ENCODE results near the gene JPH3.
"Not testable (repeated sequence)": the region's sequence is repeated elsewhere in the genome, so short reads cannot be mapped to it uniquely, and the experiment has no call there.

The JPH3 gene

GRCh38 chr16:87722590-87723225 lies 120.4 kb downstream of the JPH3 start:
- DNase-seq: no peak

DNA sequence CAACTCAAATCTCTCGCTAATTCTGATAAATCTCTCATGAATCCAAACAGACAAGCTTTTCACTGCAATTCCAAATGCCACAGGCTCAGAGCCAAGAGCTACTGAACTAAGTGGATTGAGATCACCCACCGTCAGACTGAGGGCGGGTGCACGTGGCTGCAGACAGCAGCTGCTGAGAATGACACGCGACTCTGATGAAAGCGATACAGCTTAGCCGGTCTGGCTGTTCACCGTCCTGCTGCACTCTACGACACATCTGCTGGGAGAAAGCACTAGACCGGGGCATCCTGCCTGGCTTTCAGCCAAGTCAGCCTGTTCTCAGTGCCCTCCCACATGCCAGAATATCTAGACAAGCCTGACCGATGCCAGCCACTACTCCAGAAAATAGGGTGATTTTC lies 120.9 kb downstream of the JPH3 start:
- DNase-seq: no peak

DNA sequence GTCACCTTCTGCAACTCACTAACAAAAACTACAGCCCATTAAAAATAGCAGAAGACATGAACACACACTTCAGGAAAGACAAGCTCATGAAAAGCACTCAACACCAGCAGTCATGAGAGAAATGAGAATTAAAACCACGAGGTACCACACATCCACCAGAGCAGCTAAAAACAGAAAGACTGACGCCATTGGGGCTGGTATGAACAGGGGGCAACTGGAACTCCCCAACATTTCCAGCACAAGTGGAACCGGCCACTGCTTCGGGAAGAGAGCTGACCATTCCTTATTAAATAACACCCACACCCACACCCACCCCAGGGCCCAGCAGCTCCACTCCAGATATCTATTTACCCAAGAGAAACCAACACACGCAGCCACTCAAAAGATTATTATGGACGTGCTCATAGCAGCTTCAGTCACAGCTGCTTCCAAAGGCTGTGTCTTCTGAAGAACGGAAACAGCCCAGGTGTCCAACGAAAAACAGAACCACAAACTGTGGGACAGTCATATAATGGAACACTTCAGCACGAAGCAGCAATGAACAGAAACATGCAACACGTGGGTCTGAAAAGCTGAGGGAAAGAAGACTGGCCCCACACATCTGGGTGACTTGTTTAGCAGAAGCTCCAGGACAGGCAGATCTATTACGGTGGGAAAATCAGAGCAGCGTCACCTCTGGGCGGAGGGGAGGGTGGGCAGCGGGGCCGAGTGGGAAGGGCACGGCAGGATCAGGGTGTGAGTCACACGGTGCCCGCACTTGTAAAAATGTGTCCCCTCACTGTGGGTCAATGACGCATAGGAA lies 122.4 kb downstream of the JPH3 start:
- peak; percentile 37 for DNase-seq

DNA sequence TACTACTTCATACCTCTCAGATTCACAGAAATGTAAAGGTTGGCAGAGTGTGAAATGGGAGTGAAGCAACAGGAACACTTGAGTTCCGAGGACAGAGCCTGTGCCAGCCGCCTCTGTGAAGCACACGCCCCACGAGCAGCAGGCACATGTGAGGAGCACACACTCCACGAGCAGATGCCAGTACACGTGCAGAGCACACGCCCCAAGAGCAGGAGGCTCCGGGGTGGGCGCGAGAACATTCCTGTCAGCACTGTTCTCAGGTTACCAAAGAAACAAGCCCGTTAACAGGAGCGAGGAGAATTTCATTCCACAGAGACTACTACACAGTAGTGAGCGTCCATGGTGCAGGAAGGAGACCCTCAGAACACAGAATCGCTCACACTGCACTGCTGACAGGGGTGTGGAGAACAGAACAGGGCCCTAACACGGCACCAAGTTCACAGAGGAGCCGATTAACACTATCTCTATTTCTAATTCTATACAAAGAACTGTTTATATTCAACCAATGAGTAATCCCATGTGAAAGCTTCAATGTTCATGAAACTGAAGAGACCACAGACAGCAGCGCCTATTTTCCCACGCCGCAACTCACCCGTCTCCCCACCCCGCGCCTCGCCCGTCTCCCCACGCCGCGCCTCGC lies 123.4 kb downstream of the JPH3 start:
- DNase-seq: no peak

DNA sequence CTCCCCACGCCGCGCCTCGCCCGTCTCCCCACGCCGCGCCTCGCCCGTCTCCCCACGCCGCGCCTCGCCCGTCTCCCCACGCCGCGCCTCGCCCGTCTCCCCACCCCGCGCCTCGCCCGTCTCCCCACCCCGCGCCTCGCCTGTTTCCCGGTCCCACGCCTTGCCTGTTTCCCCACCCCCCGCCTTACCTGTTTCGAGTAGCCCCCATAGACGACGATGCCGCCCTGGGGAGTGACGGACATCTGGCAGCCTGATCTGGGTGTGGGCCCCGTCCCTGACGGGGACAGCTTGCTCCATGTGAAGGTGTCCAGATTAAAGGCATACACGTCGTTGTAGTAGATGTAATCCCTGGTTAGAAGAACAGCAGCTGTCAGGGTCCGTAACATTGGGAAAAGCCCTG lies 124.3 kb downstream of the JPH3 start:
- DNase-seq: not testable (repeated sequence)

DNA sequence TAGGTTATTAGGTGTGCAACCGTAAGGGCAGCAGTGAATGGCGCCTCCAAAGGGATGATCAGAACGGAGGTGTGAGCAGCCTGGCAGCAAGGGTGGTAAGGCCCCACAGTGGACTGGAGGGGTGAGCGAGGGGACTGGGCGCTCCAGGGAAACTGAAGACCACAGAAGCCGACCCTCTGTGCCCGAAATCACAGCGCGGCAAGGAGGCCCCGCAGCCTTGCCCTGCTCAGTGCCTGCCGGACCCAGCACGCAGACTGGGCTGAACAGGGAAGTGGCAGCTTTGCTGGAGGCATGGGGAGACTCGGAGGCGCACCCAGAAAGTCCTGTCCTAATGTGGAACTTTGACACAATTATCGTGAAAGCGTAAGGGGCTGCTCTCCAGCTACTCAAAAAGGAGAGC lies 125.0 kb downstream of the JPH3 start:
- DNase-seq: no peak

DNA sequence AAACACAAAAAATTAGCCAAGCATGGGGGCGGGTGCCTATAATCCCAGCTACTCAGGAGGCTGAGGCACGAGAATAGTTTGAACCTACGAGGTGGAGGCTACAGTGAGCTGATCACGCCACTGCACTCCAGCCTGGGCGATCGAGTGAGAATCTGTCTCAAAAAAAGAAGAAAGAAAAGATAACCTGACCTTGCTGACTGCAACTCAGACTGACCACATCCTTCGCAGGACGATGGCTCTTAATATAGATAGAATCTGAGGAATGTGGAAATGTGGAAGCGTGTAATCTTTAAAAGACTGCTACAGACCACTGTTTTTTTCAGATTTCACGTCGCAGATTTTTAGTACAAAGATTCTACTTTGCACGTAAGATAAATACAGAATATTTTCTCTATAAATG lies 125.7 kb downstream of the JPH3 start:
- no peak for DNase-seq

DNA sequence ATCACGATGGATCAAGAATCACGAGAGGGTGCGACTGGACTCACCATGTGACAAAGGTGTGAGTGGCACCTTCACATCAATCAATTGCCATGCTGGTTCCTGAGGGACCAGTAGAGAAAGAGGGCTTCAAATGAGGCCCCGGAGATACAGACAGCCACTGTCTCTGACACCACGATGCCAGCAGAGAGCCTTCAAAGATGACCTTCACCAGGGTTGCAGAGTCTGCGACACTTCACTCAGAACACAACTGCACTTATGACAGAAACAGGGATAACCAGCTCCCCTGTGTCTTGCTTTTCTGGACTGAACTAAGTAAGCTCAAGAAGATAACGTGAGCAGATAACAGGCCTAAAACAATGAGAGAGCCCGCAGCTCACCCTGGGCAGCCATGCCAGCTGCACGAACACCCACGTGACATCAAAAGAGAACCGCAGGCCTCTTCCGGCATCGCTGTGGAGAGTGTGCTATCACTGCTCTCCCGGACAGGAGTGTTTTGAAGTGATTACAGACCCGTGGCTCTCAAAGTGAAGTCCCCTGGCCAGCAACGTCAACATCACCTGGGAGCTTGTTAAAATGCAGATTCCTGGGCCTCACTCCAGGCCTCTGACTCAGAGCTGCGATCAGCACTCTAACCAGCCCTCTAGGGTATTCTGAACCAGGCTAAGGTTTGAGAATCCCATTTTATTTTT lies 127.1 kb downstream of the JPH3 start:
- DNase-seq: no peak

DNA sequence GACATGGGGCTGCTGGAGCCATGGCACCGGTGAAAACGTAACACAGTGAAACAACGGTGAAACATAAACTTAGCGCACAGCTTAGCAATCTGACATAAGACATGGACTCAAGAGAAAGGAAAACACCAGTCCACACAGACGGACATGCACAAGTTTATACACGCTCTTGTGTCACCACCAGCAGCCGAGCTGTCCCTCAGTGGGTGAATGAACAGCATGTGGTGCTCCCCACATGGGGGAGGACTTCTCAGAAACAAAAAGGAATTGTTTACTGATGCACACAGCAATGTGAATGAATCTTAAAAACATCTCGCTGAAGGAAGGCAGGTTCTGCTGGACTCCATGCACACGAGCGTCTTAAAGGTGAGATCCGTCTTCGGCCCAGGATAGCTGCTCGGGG lies 129.3 kb downstream of the JPH3 start:
- no peak for DNase-seq

DNA sequence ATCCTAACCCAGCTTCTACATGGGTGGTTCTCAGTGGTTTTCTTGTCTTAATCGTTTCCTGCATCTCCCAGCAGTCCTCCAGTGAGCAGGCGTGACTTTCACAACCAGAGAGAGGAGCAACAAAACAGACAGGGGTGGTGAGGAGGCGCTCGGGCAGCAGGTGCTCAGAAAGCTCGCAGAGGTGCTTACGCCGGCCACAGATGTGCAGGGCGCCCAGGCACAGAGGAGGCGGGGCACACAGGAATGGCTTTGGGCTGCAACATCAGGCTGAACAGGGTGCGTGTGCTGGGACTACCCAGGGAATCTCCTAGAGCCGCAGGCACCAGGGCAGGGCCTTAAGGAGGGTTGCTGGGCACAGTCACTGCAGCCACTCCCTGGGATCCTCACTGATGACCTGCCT lies 130.9 kb downstream of the JPH3 start:
- no peak for DNase-seq

- no peak for DNase-seq
Observed at GRCh38 chr16:87734644-87735043, 132.3 kb downstream of the JPH3 start.

DNA sequence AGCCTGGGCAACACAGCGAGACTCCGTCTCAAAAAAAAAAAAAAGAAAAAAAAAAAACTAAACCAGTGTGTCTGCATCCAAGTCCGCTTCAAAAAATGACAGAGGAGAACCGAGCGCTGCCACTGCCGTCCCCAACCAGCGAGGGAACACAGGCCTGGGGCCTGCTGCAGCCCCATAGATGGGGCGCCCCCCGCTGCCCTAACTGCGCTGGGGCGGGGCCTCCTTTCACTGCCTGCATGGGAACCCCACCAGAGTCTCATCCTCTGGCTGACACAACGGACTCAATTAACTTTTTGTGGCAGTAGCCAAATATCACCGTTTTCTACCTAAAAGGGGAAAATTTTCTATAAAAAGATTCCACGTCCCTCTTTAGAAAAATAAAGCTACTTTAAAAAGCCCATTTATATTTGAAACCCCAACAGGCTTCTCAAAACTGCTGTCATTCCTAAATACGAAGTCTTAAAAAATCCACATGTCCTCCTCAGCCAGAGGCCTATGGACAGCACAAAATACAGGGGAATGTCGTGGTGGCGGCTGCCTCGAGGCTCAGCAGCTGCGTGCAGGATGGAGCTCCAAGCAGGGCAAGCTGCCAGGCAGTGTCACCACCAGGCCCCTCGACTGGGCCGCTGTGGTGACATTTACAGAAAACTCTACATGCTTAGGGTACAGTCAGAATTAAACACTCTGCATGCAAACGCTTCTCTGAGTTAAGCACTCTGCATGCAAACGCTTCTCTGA lies 133.1 kb downstream of the JPH3 start:
- DNase-seq: no peak

- DNase-seq: no peak
Observed at GRCh38 chr16:87736008-87736382, 133.7 kb downstream of the JPH3 start.

GRCh38 chr16:87739801-87740200 lies 137.5 kb downstream of the JPH3 start:
- no peak for DNase-seq

DNA sequence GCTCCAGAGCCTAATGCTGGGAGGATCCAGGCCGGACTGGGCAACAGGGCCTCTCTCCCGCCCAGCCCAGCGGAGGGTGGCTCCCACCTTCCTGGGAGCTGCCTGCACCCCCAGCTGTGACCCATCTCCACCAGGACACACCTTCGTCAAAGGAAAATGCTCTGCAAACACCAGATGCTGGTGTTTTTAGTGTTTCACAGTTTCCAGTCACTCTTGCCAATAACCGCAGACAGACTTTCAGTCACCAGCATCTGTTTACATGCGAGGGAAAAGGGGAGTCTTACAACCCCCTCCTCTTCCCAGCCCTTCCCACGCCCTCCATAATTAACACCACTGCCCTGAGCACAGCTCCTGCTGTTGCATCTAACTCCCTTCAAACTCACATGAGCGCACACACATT lies 138.1 kb downstream of the JPH3 start:
- DNase-seq: no peak

DNA sequence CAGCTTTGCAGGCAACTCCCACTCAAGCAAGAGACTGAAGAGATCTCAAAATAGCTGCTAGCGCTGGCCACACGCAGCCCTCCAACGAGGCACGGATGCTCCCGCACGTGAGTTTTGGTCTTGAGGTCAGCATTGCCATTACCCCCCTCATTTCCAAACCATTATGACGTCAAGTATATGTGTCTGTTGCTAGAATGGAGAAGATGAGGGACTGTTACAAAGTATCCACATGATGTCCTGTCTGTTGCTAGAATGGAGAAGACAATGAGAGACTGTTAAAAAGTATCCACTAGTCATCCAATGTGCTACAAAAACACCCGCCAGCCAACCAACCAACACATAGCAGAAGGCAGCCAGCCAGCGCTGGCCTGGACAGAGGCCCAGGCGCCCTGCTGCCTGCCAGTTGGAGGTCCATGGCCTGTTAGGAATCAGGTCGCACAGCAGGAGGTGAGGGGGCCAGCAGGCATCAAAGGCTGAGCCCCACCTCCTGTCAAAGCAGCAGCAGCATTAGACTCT lies 138.7 kb downstream of the JPH3 start:
- no peak for DNase-seq

DNA sequence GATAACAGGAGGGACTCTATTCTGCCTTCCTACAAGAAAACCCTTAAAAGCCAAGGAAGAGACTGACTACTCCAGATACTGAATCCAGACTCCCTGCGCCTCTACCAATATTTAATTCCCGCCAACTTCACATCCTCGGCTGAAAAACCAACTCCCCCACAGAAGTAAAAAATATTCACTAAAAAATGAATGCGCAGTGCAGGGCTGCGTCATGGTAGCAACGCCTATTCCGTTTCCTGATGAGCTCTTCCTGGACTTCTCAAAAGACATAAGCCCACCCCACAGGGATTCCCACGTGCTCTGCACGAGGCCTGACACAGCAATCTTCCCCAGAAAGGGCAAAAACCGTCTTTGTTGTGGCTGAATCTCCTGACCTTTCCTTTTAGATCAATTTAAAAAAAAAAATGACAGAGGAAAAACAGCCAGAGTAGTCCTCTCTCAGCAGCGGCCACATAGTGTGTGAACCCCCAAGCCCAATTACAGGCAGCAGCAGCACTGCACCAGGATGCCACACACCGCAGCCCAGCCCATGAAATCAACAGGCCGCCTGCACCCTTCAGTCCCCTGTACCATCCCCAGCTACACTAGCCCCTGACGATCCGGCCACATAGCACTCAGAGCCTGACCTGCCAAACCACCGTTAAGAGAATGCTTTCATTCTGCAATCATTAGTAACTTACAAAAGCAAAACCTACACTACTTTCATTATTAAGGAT lies 139.6 kb downstream of the JPH3 start:
- no peak for DNase-seq

DNA sequence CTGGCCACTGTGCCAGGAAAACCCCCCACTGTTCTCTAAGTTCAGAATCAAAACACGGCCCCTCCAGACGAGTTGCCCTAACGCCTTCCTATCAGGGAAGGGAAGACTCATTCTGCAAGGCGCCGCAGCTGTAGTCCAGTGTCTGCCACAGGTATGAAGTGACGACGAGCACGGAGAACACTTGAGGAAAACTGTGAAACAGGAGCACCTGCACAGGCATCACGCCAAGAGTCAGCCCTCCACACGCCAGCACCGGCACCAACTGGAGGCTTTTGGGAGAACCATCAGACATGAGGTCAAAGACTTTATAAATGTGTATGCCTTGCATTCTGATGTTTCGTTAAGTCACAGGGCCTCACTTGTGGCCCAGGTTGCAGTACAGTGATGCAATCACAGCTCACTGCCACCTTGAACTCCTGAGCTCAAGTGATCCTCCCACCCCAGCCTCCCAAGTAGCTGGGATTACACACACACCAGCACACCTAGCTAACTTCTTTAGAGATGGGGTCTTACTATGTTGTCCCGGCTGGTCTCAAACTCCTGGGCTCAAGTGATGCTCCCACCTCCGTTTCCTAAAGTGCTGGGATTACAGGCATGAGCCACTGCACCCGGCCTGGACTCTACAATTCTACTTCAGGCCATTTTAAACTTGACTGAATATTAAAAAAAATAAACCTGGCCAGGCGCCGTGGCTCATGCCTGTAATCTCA lies 140.6 kb downstream of the JPH3 start:
- no peak for DNase-seq

DNA sequence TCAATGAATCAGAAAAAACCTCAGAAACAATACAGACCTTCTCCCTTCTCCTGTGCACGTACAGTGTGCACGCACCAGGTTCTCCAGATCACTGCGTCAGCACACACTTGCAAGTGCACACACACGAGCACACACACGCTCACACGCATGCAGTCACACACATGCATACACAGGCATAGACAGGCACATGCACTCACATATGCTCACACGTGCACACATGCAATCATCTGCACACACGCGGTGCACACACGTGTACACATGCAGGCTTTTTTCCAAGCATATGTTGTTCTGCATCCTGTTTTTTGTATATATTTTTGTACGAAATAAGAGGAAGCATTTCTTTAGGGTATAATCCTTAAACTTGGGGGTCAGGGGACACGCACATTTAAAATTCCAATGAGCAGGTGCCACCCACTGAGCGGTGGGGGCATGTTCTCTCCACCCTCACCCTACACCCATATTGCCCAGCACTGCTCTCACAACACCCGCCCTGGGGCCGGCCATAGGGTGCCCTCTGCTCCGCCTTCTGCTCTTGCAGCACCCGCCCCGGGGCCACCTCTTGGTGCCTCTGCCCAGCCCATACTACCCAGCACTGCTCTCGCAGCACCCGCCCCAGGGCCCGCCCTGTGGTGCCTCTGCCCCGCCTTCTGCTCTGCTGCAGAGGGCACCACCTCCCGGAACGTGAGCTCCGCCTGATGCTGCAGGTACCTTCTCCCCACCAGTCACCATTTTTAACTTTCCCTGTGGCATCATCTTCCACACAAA lies 142.6 kb downstream of the JPH3 start:
- DNase-seq: no peak

DNA sequence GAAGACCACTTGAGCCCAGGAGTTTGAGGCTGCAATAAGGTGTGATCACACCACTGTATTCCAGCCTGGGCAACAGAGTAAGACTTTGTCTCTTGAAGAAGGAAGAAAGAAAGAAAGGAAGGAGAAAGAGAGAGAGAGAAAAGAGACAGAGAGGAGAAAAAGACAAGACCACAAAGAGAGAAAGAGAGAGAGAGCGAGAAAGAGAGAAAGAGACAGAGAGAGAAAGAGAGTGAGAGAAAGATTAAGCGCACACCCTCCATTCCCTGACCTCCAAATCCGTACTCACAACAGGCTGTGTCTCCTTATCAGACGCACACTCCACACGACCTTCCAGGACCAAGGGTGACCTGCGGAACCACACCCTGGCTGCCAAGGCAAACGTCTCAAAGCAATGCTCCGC lies 143.9 kb downstream of the JPH3 start:
- DNase-seq: no peak
